Measurements from ENCODE around the gene NEFH.

- no peak for TF ChIP-seq EP300 (IDR thresholded peaks at IDR 0.05; ENCODE audit: low read depth)
- no peak for TF ChIP-seq POLR2AphosphoS5 (IDR thresholded peaks at IDR 0.05)
- TF ChIP-seq, protein P1, sequence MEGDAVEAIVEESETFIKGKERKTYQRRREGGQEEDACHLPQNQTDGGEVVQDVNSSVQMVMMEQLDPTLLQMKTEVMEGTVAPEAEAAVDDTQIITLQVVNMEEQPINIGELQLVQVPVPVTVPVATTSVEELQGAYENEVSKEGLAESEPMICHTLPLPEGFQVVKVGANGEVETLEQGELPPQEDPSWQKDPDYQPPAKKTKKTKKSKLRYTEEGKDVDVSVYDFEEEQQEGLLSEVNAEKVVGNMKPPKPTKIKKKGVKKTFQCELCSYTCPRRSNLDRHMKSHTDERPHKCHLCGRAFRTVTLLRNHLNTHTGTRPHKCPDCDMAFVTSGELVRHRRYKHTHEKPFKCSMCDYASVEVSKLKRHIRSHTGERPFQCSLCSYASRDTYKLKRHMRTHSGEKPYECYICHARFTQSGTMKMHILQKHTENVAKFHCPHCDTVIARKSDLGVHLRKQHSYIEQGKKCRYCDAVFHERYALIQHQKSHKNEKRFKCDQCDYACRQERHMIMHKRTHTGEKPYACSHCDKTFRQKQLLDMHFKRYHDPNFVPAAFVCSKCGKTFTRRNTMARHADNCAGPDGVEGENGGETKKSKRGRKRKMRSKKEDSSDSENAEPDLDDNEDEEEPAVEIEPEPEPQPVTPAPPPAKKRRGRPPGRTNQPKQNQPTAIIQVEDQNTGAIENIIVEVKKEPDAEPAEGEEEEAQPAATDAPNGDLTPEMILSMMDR (IDR thresholded peaks at IDR 0.05) = no peak
- no peak for TF ChIP-seq POLR2A (IDR thresholded peaks at IDR 0.05)
Observed at GRCh38 chr22:29435236-29436136, 44.5 kb upstream of the NEFH start.

Data from transverse colon (tissue), 4 donors.